Stimulated activated CD4-positive, alpha-beta T cell treated with anti-CD3 and anti-CD28 coated beads, Interleukin-12 subunit alpha, Interleukin-12 subunit beta, amount 100 ng/mL, for 24 hours (primary cell): Measurements from ENCODE around the gene ADRA1B.

Experiments
- DNase-seq, 2 experiments: peaks; one replicate each; pipeline ENCODE4 v3.0.0-alpha.2; 2020; ENCODE audit warnings: low read depth in 2 of 2

Gene ADRA1B

DNA sequence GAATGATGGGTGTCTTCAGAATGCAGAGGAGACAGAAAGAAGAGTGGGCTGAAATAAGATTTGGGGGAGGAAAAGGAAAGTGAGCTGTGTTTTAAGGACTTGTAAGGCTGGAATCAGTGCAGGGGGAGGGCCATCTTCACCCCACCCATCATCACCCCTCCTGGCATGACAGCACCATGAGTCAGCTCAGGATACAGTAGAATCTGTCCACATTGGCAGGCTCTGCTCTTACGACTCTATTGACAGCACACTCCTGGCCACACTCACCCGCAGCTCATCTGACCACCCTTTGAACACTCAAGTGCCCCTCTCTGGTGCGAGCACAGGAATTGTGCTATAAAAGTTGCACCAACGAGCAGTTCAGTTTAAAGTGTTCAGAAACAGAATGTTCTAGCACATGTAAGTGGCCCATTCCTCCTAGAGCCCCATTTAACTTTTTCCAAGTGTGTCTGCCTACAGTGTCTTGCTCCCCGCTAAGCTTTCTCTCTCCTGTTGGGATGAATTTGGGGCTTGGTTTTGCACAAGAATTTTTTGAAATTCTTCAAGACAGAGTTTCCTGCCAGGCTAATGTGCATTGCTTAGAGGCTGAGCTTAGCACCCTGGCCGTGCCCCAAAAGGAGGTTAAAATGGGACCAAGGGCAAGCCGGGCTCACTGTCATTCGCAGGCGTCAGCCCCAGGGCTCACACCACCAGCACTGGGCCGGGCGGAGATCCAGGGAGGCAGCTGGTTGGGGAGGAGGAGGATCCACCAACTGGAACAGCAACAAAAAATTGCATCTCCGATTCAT is 12.0 kb downstream of the ADRA1B start:
- no peak for DNase-seq

GRCh38 chr5:159929176-159929575 is 12.9 kb downstream of the ADRA1B start:
- no peak for DNase-seq

DNA sequence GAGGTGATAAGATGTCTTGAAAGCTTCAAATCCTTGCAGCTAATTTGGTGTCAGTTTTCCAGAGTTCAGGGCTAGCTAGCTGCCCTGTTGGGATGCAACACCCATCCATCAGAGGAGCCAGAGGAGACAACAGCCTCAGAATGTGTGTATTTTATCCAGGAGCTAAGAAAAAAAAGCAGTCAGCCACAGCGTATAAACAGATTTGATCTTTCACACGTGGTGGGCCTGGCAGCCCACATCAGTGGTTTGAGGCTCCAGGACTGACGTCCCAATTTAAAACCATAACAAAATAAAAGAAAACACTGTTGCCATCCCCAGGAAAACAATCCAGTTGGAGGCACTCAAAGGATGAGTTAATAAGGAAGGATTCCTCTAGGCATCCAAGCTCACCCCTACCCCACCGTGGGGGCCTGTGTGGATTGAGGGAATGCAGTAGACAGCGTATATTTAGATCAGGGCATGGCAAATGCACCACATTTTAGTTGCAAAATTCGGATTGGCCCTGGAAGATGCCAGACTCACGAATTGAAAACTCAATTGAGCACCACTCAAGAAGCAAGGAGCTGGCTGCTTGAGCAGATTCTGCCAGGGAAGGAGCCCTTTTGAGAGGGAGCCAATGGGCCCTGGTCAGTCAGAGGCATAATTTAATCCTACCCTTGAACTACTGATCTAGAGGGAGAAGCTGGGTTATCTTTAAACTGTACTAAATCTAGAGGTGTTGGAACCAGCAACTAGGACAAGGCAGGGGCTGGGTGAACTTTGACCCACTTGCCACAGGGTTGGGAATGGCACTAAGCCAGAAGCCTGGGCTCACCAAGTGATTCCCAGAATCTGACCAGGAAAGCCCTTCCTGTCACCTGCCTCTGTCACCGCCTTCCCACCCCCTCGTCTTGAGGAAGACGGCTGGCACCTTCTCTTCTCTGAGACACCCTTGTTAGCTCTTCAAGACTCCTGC is 17.5 kb downstream of the ADRA1B start:
- no peak for DNase-seq

DNA sequence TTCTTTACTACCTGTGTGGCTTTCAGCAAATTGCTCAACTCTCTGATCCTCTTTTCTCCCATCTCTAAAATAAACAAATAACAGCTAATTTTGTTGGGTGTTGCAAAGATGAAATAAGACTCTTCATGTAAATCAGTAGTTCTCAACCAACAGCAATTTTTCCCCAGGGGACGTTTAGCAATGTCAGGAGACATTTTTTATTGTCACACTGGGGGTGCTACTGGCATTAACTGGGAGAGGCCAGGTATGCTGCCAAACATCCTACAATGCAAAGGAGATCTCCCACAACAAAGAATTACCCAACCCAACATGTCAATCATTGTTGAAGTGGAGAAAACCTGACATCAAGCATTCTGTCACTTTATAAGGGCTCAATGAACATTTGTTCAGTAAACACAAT is 19.7 kb downstream of the ADRA1B start:
- no peak for DNase-seq

- DNase-seq = no peak
Observed at GRCh38 chr5:159936686-159937329, 20.5 kb downstream of the ADRA1B start.

DNA sequence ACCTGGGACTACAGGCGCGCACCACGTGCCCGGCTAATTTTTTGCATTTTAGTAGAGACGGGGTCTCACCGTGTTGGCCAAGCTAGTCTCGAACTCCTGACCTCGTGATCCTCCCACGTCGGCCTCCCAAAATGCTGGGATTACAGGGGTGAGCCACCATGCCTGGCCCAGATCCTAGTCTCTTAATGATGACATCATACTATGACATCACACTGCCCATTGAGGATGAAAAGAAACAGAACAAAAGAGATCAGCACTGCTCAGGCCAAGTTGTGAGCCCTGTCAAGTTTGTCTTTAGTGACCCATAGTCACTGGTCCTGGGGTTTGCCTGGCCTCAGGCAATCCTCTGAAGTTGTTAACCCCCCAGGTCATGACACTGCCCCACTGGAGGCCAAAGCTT is 21.3 kb downstream of the ADRA1B start:
- no peak for DNase-seq

GRCh38 chr5:159943326-159943725 is 27.0 kb downstream of the ADRA1B start:
- DNase-seq = no peak

- DNase-seq = no peak
Observed at GRCh38 chr5:159944056-159944600, 27.8 kb downstream of the ADRA1B start.

- no peak for DNase-seq
Observed at GRCh38 chr5:159945359-159945758, 29.1 kb downstream of the ADRA1B start.

DNA sequence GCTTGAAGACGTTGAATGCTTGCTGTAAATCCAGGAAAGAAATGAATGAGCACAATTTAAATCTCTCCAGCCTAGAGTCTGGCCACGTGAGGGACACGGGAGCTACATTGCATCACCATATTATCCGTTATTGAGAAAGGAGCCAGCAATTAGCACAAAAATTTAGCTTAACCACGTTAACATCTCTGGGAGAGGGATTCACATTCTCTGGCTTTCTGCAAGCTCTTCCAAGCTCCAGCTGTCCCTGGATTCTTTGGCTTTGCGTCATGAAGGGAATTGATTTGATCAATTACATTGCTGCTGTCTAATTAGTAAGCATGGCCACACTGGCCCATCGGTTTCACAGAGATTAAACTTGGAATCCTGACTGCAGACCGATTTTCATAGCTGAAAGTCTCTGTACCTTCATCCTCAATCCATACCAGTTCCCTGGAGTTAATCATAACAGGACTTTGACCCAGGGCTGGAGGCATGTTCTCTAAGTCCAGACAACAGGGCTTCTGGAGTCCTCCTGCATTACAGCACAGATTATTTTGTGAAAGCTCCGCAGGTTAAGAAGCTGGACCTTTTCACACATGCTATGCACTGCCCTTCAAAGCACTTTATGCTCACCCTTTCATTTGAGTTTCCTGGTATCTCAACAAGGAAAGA is 31.6 kb downstream of the ADRA1B start:
- DNase-seq = no peak

GRCh38 chr5:159951387-159951786 is 35.1 kb downstream of the ADRA1B start:
- DNase-seq = no peak

GRCh38 chr5:159951834-159952233 is 35.6 kb downstream of the ADRA1B start:
- DNase-seq = no peak

DNA sequence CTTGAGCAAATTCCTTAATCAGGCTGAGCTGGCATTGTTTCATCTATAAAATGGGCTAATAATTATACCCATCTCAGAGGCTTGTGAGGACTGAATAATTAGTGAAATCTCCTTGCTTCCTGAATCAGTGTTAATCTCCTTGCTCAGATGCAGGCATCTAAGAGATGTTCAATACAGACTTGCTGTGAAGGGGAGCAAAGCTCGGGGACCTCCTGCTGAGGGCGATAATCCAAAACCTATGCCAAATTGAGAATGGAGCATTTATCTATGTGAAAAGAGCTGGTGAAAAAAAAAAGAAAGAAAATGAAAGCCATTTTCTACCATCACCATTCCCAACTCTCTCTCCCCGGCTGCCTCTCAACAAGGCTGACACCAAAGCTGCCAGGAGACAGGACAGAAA is 37.3 kb downstream of the ADRA1B start:
- no peak for DNase-seq

GRCh38 chr5:159955056-159955624 is 38.9 kb downstream of the ADRA1B start:
- no peak for DNase-seq

- DNase-seq = no peak
Observed at GRCh38 chr5:159956074-159956473, 39.8 kb downstream of the ADRA1B start.

GRCh38 chr5:159961176-159962160 is 45.2 kb downstream of the ADRA1B start:
- DNase-seq = no peak

GRCh38 chr5:159962214-159962613 is 45.9 kb downstream of the ADRA1B start:
- DNase-seq = no peak

DNA sequence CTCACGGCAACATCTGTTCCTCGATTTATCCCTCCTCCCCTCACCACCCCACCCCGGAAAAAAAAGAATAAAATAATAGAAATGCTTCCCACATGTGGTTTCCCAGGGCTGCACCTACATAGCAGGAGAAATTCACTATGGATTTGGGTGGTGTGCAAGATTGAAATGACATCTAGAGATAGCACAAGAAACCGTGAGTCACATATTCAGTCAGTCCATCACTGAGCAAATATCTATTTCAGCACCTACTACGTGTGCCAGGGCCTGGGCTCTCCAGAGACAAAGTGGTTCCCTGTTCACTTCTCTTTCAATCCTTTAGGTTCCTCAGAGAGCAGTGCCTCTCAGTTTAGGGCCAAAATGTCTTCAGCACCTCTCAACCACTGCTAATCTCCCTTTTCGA is 47.7 kb downstream of the ADRA1B start:
- DNase-seq = no peak

GRCh38 chr5:159965031-159965837 is 49.0 kb downstream of the ADRA1B start:
- DNase-seq = no peak
